ENCODE measurements around the gene RALY.
"Not testable (repeated sequence)": the region's sequence is repeated elsewhere in the genome, so short reads cannot be mapped to it uniquely, and the experiment has no call there.

RALY gene

DNA sequence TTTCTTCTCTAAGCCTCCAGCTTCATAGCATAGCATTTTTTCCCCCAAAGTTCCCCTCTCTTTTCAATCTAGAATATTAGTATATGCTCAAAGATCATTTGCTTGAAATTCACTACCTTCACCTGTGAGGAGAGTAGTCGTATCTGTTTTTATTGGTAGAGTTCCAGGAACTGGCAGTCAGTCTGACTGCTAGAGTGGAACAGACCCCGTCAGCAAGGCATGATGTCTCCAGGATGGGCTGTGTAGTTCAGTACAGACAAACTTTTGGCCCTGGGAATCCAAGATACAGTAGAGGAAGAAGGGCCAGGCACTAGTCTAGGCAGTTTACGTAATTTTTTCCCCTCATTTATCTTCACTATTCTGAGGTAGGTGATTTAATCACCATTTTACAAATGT is 29.1 kb downstream of the RALY start:
- no peak for DNase-seq (ENCODE audit: insufficient read length, low spot score)
- TF ChIP-seq, protein P1, sequence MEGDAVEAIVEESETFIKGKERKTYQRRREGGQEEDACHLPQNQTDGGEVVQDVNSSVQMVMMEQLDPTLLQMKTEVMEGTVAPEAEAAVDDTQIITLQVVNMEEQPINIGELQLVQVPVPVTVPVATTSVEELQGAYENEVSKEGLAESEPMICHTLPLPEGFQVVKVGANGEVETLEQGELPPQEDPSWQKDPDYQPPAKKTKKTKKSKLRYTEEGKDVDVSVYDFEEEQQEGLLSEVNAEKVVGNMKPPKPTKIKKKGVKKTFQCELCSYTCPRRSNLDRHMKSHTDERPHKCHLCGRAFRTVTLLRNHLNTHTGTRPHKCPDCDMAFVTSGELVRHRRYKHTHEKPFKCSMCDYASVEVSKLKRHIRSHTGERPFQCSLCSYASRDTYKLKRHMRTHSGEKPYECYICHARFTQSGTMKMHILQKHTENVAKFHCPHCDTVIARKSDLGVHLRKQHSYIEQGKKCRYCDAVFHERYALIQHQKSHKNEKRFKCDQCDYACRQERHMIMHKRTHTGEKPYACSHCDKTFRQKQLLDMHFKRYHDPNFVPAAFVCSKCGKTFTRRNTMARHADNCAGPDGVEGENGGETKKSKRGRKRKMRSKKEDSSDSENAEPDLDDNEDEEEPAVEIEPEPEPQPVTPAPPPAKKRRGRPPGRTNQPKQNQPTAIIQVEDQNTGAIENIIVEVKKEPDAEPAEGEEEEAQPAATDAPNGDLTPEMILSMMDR (IDR thresholded peaks at IDR 0.05; ENCODE audit: insufficient read depth, missing control alignments), result no peak

GRCh38 chr20:34023937-34024722 is 30.4 kb downstream of the RALY start:
- DNase-seq (ENCODE audit: insufficient read length, low spot score) (no peak), FAIRE-seq (no peak)
- TF ChIP-seq, protein P1 (IDR thresholded peaks at IDR 0.05; ENCODE audit: insufficient read depth, missing control alignments), result no peak

More for the DNA sequence above, 29.1 kb downstream of the RALY start:
- FAIRE-seq, result no peak

DNA sequence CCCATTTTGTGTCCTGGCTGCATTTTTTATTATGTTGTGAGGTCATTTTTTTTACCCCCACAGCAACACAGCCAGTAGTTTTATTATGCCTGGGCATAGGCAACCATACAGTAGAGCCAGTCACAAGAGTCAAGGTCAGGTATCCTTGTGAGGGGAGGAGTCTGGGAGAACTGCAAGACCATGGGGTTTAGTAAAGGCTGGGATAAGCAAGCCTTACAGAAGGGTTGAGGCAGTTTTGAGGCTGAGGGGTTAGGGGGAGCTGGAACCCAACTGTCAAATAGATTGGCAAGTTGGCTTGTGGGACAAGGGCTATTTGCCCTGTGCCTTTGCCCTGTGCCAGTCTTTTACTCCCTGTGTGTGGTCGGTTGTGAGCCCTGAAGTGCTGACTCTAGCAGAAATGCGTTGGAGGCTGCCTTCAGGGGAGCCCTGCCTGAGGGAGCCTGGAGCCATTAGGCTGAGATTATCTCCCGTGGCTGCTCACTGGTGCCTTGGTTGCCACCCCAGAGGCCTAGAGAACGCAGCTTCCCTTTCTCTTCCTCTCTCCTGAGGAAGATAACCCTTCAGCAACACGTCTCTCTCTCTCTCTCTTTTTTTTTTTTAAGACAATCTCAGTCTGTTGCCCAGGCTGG is 31.1 kb downstream of the RALY start:
- TF ChIP-seq, protein P1 (IDR thresholded peaks at IDR 0.05; ENCODE audit: insufficient read depth, missing control alignments), result no peak
- DNase-seq (ENCODE audit: insufficient read length, low spot score) (no peak), FAIRE-seq (no peak)

- DNase-seq (ENCODE audit: insufficient read length, low spot score); FAIRE-seq: not testable (repeated sequence)
Measured at GRCh38 chr20:34028013-34028412, 34.3 kb downstream of the RALY start.

DNA sequence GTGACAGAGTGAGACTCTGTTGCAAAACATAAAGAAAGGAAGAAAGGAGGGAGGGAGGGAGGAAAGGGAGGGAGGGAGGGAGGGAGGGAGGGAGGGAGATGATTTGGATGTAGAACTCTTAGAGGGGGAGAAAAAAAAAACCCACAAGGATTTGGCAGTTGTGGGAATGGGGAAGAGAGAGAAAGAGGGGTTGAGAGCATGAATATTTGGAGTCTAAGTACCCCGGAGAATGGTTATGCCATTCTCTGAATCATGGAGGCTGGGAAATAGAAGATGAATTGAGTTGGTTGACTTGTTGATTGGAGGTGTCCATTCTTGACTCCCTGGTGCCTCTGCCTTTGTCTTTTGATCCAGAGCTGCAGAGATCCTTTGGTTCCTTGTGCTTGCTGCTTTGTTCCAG is 35.7 kb downstream of the RALY start:
- FAIRE-seq, result no peak
- DNase-seq (ENCODE audit: insufficient read length, low spot score), result no peak
- TF ChIP-seq, protein P1 (IDR thresholded peaks at IDR 0.05; ENCODE audit: insufficient read depth, missing control alignments), result no peak

GRCh38 chr20:34030456-34030855 is 36.7 kb downstream of the RALY start:
- FAIRE-seq, result no peak
- TF ChIP-seq, protein P1 (IDR thresholded peaks at IDR 0.05; ENCODE audit: insufficient read depth, missing control alignments), result no peak
- DNase-seq (ENCODE audit: insufficient read length, low spot score), result no peak

- DNase-seq (ENCODE audit: insufficient read length, low spot score) (no peak), FAIRE-seq (no peak)
- TF ChIP-seq, protein P1 (IDR thresholded peaks at IDR 0.05; ENCODE audit: insufficient read depth, missing control alignments), result no peak
Measured at GRCh38 chr20:34033903-34034302, 40.2 kb downstream of the RALY start.

All from D721Med (cell line).